HG03108 (cell line): ENCODE results near the gene PACSIN3.
"Not testable (repeated sequence)": the region's sequence is repeated elsewhere in the genome, so short reads cannot be mapped to it uniquely, and the experiment has no call there.

Experiments
- ATAC-seq: cut with Tn5 transposase; IDR thresholded peaks from one replicate; pipeline ENCODE4 v1.9.1; 2021; ENCODE audit warnings: moderate library complexity; ENCODE audit not compliant: unreplicated experiment

The PACSIN3 gene

DNA sequence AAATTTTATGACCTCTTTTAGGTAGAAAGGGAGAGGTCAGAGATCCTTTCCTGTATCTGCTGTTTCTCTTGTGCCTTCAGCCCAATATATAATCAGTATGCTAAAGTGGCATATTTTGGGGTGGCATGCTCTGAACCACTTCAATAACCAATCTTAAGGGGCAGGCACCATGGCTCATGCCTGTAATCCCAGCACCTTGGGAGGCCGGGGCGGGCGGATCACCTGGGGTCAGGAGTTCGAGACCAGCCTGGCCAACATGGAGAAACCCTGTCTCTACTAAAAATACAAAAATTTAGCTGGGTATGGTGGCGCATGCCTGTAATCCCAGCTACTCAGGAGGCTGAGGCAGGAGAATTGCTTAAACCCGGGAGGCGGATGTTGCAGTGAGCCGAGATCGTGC lies 11.9 kb upstream of the PACSIN3 start:
- ATAC-seq = not testable (repeated sequence)

DNA sequence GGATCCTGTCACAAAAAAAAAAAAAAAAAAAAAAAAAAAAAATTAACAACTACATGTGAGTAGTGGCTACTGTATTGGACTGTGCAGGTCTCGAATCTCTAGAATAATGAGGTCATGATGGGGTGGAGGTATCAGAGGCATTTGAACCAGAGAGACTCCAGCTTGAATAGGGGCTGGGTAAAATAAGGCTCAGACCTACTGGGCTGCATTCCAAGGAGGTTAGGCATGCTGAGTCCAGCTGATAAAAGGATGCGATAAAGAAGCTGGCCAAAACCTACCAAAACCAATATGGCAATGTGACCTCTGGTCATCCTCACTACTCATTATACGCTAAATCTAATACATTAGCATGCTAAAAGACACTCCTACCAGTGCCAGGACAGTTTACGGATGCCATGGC lies 5.9 kb upstream of the PACSIN3 start:
- ATAC-seq = no peak

DNA sequence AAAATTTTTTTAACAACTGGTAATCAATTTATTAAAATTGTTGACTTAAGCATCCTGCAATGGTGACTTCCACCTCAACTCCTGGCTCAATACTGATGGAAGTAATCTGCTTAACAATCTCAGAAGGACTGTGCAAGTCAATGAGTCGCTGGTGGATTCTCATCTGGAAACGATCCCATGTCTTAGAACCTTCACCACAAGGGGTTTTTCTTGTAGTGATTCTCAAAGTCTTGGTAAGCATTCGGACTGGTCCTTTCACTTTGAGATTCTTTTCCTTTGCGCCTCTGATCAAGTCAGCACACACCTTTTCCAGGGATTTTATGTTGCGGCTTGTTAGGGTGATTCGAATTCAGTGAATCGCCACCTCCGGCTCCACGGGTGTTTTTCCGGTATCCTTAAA lies 4.9 kb upstream of the PACSIN3 start:
- not testable (repeated sequence) for ATAC-seq

DNA sequence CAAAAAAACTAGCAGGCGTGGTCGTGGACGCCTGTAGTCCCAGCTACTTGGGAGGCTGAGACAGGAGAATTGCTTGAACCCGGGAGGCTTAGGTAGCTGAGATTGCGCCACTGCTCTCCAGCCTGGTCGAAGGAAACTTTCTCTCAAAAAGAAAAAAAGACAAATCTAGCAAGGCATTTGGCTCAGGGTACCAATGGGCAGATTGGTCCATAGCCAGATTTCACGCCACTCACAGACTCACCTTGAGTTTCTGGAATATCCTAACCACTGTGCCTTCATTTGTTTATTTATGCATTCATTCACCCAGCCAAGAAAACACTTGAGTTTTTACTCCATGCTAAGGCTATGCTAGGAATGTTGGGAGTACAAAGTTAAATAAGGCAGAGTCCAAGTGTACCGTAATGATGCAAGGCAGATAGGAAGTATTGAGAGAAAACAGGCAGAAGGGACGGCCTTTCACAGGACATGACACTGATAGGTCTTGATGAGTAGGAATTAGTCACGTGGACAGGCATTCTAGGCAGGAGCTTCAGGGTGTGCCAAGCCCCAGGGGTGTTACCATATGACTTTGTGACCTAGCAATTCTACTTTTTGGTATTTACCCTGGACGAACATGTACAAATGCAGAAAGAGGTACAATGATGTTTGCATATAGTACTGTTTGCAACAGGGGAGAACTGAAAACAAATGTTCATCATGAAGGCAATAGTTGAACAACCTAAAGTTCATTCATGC lies 3.0 kb upstream of the PACSIN3 start:
- no peak for ATAC-seq

DNA sequence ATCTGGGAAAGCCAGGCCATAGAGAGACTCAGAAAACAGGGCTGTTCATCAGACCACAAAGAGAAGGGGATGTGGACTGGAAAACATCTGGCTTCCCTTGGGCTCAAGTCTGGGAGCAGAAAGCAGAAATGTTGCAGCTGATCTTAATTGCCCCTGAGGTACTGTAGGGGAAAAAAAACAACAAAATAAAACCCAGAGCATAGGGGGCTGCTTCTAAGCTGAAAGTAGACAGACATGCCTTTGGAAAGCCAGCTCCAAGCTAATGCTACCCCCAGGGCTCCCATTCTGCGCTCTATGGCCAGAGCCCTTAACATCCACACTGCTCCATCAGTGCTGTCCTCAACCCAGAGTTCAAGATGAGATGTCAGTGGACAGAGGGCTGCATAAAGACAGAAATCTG lies 2.0 kb upstream of the PACSIN3 start:
- no peak for ATAC-seq

DNA sequence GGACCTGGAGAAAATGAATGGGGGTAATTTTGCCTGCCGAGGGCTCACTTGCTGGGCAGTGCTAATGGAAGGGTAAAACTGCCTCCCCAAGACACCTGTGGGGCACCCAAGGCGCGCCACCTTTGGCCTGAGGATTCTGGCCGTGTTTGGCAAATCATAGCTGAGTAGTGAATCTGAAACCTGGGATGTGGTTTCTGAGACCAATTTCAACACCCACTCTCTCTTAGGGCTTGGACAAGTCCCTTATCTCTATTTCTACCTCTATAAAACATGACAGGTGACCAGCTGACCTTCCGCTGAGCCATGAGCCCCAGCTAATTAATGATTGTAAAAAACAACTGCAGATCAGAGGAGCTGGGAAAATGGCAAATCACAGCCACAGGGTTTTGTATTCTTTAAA lies 1.5 kb upstream of the PACSIN3 start:
- no peak for ATAC-seq

DNA sequence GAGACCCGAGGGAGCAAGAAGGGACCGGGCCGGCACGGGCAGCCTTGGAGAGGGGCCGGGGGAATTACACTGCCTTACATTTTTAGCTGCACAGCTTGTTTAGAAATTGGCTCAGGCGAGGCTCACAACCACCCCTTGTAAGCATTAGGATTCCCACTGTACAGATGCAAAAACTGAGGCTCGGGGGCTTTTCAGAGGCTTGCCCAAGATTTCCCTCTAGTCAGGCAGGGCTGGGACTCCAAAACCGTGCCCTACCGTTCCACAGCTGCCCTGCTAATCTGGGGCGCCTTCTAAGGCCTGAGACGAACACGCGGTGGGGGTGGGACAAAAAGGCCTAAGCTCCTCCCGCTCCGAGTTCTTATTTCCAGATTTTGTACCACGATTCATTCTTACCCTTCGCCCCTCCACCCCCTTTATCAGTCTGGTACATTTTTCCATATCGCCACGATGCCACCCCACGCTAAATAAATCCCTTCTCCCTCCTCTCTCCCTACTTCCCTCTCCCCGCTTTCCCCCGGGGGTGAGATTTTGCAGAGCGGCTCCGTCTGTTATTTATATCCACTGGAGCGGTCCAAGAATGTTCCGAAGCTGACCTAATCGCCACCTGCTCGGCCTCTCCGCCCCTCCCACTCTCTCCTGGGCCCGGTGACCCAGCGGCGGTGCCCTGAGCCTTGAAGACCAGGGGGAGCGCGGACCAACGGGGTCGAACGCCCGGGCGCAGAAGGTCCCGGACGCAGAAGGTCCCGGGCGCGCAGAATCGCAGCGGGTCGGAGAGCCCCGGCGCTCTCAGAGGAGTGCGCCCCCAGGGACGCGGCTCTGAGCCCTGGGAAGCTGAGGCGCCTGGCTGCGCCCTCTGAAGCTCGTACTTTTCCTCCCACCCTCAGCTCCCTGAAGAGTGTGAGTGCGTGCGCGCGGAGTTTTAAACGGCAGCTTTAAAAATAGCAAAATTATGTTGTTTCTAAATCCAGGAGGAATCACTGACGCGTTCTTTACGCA lies 764 bp upstream of the PACSIN3 start:
- ATAC-seq = no peak

DNA sequence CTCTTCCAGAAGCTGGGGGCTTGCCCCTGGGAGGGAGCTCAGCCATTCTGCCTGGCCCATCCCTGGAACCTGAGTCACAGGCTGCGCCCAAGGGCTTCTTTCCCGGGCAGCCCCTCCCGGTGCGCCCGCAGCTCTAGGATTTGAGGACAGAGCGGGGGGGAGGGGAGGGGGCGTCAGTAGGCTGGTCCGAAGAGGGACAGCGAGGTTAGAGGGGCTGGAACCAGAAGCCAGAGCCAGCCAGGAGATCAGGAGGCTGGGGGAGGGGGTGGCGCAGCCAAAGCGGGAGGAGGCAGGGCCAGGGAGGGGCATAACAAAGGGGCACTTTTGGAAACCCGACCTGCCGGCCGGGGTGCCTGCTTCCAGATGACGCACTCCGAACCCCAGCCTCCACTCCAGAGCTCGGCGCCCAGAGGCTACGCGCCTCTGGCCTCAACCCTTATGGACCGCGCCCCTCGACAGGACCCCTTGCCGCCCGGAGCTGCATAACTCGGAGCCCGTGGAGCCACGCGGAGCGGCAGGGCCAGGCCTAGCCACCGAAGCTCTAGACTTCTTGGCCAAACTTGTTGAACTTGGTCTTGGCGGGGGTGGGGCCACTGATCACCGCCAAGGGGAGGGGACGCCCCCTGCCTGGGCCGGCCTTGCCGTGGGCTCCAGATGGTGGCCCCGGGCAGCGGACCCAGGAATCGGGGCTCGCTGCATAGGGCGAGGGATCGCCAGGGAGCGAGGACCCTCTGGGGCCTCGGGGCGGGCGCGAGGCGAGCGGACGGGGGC lies 744 bp downstream of the PACSIN3 start:
- ATAC-seq = no peak

DNA sequence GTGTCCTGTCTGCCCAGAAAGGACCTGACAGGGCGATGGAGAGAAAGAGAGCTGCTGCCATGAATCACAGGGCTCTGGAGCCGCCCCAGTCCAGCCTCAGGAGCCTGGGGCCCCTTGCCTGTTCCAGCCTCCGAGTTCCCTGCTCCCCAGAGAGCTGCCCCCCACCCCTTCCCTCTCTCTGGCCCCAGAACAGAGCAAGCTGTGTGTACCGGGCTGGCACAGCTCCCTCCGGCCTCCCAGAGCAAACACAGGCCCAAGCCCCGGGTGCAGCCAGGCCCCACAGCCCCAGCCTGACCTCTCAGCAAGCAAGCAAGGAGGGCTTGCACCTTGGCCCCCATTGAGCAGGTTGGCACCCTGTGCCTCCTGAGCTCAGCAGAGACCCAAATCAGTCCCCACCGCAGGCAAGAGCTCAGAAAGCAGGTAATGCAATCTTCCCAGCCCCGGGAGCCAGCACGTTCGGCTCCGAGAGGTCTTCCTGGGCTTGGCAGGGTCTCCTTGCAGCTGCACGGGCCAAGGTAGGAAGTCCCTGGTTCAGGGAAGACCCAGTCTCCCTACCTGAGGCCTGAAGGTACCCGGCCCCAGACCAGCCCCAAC lies 1.4 kb downstream of the PACSIN3 start:
- no peak for ATAC-seq

DNA sequence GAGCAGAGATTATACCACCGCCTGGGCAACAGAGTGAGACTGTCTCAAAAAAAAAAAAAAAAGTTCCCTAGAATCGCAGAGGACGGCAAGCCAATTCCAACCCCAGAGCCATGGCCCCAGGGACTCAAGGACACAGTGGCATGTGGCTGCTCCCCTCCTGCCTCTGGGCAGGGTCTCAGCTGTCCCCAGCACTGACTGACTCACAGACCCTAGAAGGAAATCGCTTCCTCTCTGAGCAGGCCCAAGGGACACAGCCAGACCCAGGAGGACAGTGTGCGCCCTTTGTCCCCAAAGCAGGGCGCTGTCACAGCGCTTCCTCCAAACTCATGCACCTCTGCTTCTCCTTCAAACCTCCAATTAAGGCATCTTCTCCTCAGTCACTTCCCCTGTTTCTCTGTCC lies 2.3 kb downstream of the PACSIN3 start:
- no peak for ATAC-seq

DNA sequence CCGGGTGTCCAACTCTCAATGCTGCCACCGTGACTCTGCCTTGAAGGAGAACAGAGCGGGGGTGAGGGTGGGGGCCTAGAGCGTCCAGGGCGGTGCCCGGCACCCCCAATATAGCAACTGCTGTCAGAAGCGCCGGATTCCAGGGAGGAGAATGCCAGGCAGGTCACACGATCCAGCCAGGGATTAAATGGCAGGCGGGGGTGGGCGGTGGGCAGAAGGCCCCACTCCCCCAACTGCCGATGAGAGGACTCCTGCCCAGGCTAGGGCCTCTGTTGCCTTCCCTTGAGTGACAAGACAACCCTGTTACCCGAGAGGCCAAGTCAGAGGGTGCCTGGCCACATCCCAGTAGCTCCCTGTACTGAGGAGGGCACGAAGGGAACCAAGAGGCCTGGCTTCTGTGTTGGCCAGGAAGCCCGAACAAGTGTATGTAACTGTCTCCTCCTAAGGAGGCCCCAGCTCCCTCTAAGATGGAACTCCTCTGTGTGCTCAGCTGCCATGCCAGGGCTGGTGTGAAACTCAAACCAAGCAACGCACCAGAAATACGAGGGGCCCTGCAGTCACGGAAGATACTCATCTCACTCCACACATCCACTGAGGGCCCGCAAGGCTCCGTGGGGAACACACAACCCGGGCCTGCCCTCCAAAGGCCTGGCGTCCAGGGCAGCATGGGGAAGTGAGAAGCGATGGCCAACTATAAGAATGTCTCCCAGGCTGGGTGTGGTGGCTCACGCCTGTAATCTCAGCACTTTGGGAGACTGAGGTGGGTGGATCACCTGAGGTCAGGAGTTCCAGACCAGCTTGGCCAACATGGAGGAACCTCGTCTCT lies 3.0 kb downstream of the PACSIN3 start:
- ATAC-seq = no peak

DNA sequence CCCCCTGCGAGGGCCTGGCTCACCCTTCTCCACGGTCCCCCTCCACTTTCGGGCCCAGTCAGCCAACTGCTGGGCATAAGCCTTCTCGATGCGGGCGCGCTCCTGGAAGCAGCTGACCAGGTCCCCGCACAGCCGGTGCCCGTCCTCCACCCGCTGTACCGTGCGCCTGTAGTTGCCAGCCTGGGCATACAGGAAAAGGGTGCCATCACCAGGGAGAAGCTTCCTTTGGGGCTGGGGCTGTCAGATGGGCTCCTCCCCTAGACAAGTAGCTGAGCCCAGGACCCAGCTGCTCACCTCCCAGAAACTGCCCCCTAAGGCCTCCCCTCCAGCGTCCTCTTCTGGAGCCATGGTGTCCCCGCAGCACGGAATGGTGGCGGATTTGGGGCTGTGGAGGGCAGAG lies 3.9 kb downstream of the PACSIN3 start:
- no peak for ATAC-seq

DNA sequence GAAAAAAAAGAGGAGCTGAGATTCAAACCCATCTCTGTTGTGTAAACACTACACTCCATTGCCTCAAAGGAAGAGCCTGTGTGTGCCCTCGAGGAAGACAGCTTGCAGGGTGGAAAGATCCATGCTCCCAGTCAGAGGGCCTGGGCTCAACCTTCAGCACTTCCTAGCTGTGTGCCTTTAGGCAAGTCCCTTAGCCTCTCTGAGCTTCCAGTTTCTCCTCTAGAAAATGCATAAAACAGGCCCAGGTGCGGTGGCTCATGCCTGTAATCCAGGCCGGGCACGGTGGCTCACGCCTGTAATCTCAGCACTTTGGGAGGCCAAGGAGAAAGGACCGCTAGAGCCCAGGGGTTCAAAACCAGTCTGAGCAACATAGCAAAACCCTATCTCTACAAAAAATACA lies 5.0 kb downstream of the PACSIN3 start:
- ATAC-seq = no peak

DNA sequence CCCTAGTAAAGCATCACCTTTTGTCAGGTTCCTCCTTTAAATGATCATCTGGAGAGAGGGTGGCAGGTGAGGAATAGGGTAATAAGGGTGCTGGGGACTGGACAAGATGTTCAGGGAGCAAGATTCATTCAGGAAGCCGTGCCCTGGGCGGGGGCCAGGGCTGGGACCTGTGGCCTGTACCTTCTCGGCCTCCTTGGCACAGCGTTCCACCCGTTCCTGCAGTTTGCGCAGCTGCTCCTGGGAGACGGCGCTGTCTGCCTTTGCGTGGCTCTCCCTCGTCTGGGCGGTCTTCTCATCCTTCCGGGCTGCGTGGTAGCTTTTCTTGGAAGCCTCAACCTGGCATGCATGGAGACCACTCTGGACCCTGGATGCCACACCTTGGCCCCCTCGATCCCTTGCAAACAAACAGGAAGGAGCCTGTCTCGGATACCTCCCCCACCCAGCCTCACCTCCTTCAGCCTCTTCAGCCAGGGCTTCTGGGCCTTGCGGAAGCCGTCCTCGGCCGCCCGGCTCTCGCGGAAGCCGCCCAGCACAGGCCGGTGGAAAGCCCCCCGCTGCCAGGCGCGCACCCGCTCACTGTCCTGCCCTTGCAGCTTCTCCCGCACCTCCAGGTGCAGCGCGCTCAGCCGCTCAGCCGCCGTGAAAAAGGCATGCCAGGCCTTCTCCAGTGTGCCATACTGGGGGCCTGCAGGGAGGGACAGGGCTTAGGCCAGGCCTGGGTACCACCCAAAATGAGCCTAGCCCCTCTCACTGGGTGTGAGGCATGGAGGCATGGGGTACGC lies 6.0 kb downstream of the PACSIN3 start:
- ATAC-seq = no peak

DNA sequence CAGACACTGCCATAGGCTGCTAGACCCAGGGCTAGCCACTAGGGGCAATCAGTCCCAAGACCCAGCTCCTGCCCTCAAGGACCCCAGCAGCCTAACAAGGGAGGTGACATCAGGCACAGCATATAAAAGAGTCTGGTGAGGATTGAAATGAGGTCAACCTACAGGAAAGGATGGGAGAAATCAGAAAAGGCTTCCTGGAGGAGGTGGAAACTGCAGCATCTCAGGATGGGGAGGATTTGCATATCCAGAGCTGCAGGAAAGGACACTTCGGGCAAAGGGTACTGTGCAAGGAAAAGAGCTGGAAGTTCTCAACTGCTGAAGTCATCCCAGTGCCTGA lies 6.6 kb downstream of the PACSIN3 start:
- ATAC-seq = no peak

DNA sequence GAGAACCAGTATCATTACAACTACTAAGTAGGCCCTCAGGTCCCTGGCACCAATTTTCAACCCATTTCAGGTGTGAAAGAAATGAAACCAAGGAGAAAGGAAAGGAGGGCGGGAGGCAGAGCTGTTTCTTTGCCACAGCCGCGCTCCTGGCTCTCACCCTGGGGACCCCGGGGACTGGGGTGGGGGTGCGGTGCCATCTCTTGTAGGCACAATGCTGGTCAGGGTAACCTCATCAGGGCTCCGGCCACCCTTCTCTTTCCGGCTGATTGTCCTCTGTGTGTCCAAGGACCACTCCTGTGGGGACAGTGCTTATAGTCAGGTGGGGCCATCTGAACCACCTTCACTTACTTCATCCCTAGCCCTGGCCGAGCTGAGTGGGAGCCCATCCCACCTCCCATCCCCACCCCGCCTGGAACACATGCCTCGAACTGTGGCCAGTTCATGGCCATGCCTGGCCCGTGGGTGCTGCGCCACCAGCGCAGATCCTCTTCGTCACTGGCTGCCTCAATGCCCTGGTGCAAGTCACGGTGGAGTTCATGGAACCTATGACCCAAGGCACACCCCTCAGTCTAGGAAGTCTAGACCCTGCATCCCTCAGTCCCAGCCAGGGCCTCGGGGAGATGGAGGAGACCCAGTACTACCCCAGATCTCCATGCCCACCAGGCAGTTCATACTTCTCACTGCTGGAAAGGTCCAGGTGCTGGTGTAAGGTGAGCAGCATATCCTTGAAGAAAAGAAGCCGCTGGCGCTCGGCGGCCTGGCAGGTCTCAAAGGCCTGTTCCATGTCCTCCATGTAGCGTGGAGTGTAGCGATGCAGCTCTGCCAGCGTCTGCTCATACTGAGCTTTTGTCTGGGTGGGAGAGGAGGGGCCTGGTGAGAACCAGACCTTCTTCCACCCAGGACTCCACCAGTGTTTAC lies 7.2 kb downstream of the PACSIN3 start:
- ATAC-seq = no peak

DNA sequence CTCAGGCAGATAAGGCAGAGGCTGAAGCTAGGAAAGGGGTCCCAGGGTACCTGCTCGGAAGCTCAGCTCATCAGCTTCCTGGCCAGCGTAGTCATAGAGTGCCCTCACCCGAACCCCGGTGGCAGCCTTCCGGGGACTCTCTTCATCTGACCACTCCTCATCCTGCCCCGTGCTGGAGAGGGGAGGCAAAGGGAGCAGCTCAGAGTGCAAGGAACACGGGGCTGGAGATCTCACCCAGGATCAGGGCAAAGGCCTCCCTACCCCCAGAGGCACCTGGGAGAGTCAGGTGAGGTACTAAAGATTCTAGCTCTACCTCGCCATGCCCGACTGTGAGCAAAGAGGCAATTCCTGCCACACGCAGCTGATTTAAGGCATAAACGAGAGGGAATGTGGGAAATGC lies 7.9 kb downstream of the PACSIN3 start:
- no peak for ATAC-seq

DNA sequence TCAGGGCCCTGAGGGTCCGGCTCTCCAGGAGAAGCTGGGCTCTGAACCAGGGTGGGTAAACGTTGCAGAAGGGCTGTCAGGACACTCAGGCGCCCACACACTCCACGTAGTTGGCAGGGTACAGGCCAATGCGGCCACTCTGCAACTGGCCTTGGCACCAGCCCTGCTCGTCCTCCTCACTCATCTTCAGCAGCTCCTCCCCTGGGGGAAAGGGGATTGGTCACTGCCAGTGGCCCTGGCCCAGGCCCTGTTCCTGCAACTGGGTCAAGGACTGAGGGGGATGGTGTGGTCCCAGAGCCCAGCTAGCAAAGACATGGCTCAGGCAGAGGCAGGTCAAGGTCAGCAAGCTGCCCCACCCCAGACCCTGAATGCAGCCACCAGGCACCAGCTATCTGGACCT lies 8.4 kb downstream of the PACSIN3 start:
- ATAC-seq = no peak
